GM18861 (cell line): ENCODE measurements around the gene PHC2.

Experiments used
- ATAC-seq: cut with Tn5 transposase; IDR thresholded peaks from one replicate; pipeline ENCODE4 v1.9.1; 2021; ENCODE audit not compliant: unreplicated experiment

Gene PHC2

DNA sequence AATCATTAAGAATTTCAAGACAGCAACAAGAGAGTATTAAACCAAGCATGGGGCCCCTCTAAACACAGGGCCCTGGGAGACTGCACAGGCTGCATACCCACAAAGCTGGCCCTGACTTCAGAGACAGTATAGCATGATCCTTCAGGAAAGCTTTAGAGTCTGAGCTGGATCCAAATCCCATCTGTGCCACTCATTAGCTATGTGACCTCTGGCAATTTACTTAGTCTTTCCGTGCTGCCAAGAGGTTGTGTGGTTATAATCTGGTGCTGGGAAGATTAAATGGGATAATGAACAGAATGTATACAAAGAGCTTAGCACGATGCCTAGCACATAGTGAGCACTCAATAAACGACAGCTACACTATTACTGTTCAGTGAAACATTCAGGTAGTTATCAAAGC, 4.0 kb downstream of the PHC2 start:
- ATAC-seq, result no peak

DNA sequence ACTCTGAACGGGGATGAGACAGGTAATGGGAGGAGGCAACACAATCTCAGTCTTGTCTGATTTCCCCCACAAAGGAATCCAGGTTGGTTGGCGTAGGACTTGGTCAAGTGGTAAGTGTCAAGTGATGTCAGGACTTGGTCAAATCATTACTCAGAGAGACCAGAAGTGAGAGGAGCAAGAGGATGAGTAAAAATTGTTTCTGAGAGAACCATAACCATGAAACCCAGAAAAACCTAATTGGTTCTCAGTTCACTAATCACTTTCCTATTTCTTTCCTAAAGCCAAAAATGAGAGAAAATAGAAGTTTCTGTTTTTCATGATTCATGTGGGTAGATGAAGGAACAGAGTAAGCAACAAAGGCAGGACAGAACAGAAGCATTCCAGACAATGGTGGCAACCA, 5.0 kb downstream of the PHC2 start:
- ATAC-seq, result no peak

DNA sequence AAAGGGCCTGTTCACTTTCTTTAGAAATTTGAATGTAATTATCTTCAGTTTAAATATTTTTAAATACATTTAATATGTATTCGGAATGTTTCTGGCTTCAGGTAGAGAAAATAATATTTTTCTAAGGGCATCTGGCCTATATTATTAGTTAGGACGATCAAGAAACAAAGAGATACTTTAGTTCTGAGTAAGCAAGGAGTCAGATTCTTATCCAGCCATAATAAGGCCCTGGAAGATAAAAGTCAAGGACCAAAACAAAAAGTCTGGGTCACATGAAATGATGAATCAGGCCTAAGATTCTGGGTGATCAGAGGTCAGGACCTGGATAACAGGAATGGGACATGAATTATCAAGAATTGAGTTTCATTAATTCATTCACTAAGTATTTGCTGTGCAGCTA, 6.3 kb downstream of the PHC2 start:
- no peak for ATAC-seq

DNA sequence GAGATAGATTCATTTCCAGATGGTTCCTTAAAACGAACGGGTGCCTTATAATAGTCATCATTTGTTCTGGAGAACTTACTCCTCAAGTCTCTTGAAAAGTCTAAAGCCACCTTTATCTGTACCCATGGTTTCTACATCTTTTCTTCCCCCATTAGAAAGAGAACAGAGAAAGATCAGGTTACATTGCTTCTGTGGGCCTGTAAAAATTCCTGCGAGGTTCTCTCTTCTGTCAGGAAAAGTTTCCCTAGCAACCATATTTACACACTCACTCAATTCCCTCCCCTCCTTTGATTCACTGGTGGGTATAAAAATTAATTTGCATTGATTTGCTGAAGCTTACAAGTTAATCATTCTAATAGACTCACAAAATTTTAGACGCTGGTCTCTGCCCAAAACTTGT, 6.7 kb downstream of the PHC2 start:
- no peak for ATAC-seq

DNA sequence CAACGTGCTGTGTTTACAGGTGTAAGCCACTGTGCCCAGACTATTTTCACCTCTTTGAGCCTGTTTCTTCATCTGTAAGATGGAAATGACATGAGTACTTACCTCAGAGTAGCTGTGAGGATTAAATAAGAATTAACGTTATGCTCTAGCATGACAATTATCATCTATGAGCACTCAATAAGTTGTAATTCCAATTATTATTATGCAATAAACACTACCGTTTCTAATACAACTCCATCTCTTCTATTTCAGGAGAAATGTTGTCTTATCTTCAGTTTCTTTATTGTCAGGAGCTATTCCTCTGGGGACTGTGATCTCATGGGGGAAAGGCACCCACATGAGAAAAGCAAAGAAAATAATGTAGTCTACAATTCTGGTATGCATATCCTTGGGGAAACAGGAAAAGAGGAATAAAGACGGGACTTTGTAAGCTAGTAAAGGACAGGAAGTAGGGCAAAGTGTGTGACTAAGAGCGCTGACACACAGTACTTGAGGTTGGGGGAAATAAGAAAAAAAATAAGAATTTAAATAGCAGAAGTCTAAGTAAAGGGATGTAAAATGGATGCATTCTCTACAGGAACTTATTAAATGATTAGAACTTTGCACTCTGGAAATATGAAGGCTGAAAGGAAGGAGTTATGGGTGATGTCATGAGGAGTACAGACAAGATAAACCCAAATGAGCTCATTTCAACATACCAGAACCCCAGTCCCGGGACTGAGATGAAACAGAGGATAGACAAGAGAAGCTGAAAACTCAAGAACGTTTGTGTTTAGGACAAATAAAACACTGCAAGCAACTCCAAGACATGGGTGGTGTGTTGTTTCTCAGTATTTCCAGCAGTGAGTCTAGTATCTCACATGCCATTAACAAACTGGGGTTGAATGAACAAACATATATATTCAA, 9.8 kb downstream of the PHC2 start:
- ATAC-seq, result no peak

DNA sequence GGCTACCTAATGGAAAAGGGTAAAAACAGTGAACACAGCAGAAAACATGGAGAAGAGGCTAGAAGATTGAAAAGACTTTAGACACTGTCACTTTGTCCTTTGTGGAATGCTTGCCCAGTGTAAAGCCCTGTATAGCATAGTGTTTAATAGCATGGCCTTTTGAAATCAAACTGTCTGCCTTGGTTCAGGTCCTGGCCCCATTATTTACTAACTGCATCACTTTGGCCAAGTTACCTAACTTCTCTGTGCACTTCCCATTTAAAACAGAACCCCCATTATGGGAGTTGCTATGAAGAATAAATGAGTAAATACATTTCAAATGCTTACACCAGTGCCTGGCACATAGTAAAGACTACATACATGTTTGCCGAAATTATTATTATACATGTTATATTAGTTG, 12.1 kb downstream of the PHC2 start:
- no peak for ATAC-seq

DNA sequence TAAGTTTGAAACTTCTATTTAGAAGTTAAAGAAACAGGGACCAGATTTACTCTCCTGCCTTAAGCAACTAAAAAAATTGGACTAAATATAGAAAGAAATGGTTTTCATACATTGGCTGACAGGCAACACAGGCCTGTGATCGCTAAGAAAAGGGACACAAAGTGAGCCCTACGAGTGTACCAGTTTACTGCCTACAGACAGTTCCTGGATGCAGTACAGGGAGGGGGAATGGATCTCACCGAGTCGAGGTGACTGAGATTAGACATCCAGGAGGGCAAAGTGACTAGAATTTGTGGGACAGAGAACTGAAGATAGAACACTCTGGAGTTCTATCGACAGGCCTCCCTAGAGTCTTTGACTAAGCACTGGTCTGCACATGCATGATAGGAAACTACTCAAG, 16.0 kb downstream of the PHC2 start:
- no peak for ATAC-seq

DNA sequence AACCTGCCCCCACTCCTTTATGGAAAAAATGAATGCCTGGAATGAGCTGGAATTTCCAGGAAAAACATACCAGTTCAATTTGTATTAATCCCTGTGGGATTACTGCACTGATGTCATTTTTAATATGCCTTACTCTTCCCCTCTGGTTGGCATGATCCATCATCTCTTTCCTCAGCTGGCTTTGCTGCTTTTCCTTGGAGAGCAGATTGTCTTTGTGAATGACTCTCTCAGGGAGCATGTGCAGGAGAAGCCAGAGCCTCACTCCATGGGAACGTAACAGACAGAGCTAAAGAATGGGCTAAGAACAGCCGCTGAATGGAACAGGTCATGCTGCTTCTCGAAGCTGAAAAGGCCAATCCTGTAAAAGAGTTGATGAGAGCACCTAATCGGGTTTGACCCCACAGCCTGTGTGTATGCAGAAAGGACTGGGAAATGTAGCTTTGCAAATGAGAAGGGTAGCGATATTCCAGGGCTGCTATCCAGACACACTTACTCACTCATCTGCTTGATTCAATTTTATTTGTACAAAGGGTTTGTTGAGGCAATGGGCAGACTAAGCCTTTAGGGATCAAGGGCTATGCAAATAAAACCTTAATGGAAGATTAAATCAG, 20.7 kb downstream of the PHC2 start:
- ATAC-seq, result no peak

DNA sequence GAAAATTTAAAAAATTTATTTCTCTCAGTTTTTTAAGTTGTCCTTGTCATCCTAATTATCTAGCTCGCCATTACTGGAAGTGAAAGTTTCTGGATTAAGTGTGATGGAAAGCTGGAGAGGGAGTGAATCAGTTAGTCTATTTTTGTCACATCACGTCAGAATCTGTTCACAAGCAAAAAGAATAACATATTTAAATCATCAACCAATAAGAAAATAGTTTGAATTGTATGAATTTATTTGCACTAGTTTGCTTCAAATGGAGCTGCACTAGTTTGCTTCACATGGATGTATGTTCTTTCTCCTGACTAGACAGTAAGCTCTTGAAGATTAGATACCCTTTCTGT, 22.8 kb downstream of the PHC2 start:
- ATAC-seq, result no peak

DNA sequence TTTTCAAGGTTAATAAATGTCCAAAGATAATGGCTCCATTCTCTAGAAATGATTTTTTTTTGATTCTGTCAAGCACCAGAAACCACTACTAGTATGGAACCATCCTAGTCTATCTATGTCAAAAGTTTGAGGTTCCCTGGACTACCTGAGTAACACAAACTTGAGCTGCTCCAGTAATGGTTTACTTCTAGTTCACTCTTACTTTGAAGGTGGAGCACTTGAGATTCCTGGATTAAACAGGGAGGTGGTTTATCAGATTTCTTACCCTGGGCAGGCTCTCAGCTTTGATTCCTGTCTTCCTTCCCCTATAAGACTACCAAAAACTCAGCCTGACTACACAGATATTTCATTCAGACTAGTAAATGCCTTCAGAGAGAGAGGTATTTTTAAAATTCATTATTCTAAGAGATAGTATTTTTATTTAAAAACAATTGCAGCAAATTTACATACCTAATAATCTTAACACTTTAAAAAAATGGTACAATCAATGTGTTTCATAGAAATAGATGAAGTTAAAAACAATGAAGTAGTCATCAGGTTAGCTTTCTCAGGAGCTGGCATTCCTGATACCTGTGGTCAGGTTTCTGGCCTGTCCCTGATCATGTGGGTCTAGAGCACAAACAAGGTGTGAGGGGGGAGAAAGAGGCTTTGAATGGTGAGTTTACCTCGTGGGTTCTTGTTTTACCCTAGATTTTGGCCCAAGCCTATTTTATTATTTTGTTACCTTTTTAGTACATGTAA, 23.4 kb downstream of the PHC2 start:
- ATAC-seq, result no peak

DNA sequence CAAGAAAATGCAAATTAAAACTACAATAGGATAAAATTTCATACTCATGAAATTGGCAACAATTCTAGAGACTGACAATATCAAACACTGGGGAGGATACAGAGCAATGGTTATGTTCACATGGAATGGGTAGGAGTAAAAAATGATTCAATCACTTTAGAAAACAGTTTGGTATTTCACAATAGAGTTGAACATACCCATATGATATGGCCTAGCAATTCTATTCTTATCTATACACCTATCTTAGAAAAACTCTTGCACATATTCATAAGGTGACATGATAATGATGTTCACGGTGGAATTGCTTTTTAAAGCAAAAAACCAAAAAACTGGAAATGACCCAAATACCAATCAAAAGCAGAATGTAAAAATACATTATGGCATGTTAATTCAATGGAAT, 28.7 kb downstream of the PHC2 start:
- no peak for ATAC-seq

DNA sequence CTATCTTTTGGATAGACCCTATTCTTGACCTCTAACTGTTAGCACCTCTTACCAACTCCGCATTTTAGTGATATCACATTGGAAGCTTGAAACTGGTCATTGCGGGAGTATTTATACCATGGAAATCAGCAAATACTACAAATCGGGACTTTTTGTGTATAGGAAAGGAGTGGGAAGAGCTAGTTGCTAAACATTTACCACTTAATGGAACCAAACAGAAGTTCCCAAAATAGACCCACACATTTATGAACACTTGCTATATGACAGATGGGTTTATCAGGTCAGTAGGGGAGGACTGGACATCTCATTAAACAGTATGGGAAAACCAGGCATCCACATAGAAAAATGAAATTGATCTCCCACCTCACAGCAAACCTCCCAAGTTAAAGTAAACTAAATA, 29.4 kb downstream of the PHC2 start:
- no peak for ATAC-seq

DNA sequence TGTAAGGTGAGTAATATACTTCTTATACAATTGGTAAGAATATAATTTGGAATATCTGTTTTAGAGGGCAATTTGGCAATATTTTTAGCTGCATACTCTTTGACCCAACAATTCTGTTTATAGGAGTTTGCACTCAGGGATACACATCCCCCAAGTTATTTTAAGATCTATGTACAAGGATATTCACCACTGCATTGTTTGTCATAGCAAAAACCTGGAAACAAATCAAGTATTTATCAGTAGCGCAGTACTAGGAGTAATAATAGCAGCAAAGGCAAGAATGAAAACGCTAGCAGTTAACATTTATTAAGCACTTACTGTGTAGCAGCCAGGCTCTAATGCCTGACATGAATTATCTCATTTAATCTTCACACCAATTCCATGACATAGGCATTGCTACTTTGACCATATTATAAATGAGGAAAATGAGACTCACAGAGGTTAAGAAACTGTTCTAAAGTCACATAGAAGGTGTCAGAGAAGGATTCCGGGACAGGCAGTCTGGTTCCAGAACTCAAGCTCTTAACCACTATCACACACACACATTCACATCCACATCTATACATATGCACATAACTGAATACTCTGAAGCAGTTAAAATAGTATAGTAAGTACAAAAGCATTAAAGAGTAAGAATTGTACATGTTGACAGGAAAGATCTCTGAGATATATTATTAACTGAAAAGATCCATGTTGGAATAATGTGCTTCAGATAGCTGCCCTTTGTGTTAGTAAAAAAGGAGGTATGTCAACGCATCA, 30.6 kb downstream of the PHC2 start:
- ATAC-seq, result no peak

DNA sequence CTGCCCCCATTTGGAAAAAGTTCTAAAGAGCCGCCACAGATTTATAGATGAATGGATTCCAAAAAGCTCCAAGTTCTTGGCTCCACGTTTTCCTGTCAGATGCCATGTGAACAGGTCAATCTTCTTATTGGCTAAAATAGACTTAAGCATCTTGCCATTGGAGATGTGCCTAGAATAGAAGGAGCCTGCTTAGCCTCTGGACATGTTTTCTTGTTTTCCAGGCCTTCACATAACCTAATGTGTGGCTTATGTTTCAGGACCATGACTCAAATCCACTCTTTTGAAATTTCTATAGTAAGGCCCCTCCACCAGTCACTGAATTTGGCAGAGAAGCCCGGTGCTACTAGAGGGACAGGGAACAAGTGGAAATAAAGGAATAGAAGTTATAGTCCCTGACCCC, 31.5 kb downstream of the PHC2 start:
- no peak for ATAC-seq

DNA sequence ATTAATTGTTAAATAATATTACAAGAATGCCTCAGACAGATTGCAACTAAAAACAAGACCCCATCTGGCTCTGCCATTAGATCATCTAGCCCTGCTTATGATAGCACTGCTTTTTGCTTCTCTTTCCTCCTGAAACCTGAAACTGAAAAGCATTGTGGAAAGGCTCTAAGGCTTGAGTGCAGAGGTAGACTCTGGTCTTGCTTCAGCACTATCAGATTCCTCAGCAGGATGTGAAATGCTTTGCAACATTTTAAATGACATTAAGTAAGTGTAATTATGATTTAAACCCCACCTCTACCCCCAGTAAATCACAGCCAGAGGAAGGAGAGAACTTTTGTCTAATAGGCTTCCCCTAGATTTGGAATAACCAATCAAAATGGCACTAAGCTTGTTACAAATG, 32.9 kb downstream of the PHC2 start:
- no peak for ATAC-seq

DNA sequence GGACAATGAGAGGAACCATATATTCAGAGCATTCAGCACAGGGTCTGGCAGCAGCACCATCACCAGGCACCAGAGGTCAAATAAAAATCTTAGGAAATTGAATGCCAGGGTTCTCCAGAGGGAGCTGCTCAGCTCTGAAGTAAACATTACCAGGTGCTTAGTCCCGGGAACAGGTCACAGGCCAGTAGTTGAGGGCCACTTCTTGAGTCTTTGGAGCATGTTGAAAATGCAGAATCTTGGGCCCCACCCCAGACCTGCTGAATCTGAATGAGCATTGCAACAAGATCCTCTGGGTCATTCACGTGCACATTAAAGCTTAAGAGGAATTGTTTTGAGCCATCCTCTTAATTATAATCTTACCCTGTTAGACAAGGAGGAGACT, 33.8 kb downstream of the PHC2 start:
- ATAC-seq, result no peak

DNA sequence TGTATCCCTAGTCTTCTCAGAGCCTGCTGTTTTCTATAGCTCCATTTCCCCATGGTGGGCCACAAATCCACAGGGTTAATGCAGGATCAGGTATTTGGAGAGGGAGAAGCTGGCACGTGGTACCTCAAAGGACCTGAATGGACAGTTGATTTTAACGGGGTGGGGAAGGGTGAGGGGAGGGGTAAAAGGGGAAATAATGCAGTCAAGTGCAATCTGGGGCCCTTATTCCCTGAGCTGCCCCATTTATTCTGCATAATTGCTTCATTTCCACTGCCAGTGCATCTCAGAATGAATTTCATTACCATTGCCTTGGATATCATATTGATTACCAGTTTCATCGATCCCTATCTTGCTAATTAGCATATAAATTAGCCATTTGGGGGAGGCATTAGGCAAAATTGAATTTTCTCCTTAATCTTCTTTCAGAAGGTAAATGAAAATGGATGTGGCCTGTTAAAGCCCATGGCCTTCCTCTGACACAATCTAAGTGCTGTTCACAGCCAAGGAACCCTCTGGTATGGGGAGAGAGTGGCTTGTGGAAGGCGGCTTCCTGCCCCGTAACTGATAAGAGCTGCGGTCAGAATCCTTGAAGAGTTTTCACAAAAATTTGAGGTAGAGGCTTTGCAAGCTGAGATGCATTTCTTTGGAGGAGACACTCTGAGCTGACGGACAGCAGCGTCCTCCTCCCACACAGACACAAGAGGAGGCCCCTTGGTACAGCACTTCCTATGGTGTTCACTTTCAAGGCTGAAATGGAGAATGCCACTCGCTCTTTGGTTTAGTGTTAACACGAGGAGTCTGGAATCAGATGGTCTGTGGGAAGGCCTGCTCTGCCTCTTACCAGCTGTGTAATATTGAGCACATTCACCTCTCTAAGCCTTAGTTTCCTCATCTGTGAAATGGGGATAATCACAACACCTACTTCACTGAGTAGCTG, 34.4 kb downstream of the PHC2 start:
- no peak for ATAC-seq

DNA sequence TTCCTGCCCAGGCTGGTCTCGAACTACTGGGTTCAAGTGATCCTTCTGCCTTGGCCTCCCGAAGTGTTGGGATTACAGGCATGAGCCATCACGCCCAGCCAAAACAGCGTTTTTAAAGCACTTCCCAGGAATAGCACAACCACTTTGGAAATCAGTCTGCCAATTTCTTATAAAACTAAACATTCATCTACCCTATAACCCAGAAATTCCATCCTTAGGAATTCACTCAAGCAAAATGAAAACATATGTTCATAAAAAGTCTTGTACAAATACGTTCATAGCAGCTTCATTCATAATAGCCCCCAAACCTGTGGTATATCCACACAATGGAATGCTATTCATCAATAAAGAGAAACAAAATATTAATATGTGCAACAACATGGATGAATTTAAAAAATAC, 36.1 kb downstream of the PHC2 start:
- ATAC-seq, result no peak

DNA sequence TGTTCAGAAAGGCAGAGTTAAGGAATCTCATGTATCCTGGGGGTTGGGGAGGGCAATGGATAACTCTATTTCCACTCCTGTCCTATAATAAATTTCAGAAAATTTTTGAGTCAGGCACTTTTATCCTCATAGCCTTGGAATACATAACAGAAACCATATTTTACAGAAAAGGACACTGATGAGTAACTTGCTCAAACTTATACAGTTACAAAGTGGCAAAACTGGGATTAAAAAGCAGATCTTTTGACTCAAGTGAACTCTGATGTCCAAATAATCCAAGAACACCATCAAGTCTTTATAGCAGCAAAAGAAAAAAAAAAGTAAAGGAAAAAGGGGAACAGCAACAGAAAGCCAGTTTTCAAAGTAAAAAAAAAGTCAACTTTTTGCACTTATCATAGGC, 36.9 kb downstream of the PHC2 start:
- no peak for ATAC-seq

DNA sequence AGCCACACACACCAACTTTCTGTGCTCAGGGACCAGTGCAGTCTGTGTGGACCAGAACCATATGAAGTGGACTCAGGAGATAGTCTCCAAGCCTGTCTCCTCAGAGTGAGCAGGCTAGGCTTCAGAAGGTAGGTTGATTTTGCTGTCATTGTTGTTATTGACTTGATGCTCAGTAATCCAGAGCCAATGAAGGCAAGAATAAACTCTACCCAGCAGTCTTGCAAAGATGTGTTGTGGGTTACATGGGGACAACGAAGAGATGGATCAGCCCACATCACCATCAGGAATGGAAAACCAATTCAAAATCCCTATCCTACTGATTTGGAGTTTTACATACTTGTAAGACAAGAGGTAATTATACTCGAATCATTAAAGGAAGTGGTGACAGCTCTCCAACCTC, 37.4 kb downstream of the PHC2 start:
- no peak for ATAC-seq
